ENCODE measurements around the gene NKIRAS1. TPM values are rescaled to one million over a fixed set of nuclear protein-coding genes. Genes with fewer than 3 reads are reported as not detected.

NKIRAS1 gene
- total RNA-seq, 3 donors from 2014 or later (not counting 1 experiment from before 2014, with no cell fraction given): 2.2 to 3.3 (median 2.8) TPM

DNA sequence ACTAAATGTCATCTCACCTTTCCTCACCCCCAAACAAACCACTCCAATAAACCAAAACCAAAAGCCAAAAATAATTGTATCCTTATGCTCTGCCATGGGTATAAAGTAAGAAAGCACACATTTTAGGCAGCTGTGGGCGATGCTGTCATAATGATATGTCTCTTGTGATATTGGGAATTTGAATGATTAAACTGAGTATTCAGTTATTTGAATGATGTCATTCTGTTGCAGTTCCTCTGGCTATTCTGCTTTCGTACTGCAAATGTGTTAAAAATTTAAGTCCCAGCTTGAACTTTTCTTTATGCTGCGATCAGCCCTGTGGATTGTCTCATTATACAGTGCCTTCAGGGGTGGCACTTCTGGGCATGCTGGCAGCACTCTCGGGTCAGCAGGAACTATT, 17.5 kb upstream of the NKIRAS1 start:
- H3K27ac ChIP-seq (ENCODE audit: low read length): no peak overlapping the region
- no peaks in the 10 kb centered on the region for H3K36me3 ChIP-seq (ENCODE audit: control insufficient read depth, insufficient read depth, low read length)
- 64% methylated on average over 4 of the region's 4 CpGs for WGBS (ENCODE audit: insufficient coverage)
- no peaks in the 10 kb centered on the region for H3K27me3 ChIP-seq (ENCODE audit: control insufficient read depth, insufficient read depth, low read length)
- Mint-ChIP-seq H3K27ac (no peak overlapping the region), H3K36me3 (no peaks in the 10 kb centered on the region), H3K9me3 (no peaks in the 10 kb centered on the region), H3K4me1 (peaks cover 0 to 5% of the 10 kb centered on the region in 2 donors), H3K4me3 (no peak overlapping the region), H3K27me3 (ENCODE audit: low read depth in 2 of 2) (peaks cover 5 to 11% of the 10 kb centered on the region in 2 donors)
- intact Hi-C loops (cut with micrococcal nuclease): no loop called here
- H3K4me3 ChIP-seq (ENCODE audit: low read length): no peak overlapping the region
- DNase-seq: no peak
- H3K9me3 ChIP-seq (ENCODE audit: control insufficient read depth, insufficient read depth, low read length): no peaks in the 10 kb centered on the region
- ATAC-seq: no peak
- no peaks in the 10 kb centered on the region for H3K4me1 ChIP-seq (ENCODE audit: control insufficient read depth, insufficient read depth, low read length)
- TF ChIP-seq, protein P1, sequence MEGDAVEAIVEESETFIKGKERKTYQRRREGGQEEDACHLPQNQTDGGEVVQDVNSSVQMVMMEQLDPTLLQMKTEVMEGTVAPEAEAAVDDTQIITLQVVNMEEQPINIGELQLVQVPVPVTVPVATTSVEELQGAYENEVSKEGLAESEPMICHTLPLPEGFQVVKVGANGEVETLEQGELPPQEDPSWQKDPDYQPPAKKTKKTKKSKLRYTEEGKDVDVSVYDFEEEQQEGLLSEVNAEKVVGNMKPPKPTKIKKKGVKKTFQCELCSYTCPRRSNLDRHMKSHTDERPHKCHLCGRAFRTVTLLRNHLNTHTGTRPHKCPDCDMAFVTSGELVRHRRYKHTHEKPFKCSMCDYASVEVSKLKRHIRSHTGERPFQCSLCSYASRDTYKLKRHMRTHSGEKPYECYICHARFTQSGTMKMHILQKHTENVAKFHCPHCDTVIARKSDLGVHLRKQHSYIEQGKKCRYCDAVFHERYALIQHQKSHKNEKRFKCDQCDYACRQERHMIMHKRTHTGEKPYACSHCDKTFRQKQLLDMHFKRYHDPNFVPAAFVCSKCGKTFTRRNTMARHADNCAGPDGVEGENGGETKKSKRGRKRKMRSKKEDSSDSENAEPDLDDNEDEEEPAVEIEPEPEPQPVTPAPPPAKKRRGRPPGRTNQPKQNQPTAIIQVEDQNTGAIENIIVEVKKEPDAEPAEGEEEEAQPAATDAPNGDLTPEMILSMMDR (IDR thresholded peaks at IDR 0.05): no peak

DNA sequence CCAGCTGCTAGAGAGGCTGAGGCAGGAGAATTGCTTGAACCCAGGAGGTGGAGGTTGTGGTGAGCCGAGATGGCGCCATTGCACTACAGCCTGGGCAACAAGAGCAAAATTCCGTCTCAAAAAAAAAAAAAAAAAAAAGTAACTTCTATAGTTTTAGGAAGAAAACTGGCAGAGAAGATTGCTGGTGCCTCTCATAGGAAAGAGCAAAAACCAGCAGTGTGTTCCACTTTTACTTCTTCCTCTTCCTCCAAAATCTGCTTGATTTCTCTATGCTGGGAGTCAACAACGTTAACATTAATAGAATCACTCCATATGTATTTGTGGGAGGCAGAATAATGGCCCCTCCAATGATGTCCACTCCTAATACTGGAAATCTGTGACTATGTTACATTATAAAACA, 15.8 kb upstream of the NKIRAS1 start:
- Mint-ChIP-seq H3K4me1 (peaks cover 0 to 5% of the 10 kb centered on the region in 2 donors), H3K27me3 (ENCODE audit: low read depth in 2 of 2) (peaks cover 3 to 11% of the 10 kb centered on the region in 2 donors), H3K9me3 (no peaks in the 10 kb centered on the region), H3K27ac (no peak overlapping the region), H3K36me3 (no peaks in the 10 kb centered on the region), H3K4me3 (no peak overlapping the region)
- Histone ChIP-seq H3K36me3 (ENCODE audit: control insufficient read depth, insufficient read depth, low read length) (no peaks in the 10 kb centered on the region), H3K4me1 (ENCODE audit: control insufficient read depth, insufficient read depth, low read length) (no peaks in the 10 kb centered on the region), H3K27ac (ENCODE audit: low read length) (no peak overlapping the region), H3K4me3 (ENCODE audit: low read length) (no peak overlapping the region), H3K9me3 (ENCODE audit: control insufficient read depth, insufficient read depth, low read length) (no peaks in the 10 kb centered on the region), H3K27me3 (ENCODE audit: control insufficient read depth, insufficient read depth, low read length) (no peaks in the 10 kb centered on the region)
- intact Hi-C loops (cut with micrococcal nuclease): no loop called here
- WGBS (ENCODE audit: insufficient coverage): 51% methylated on average over 2 of the region's 4 CpGs
- ATAC-seq (no peak), DNase-seq (no peak)
- TF ChIP-seq, protein P1 (IDR thresholded peaks at IDR 0.05): no peak

DNA sequence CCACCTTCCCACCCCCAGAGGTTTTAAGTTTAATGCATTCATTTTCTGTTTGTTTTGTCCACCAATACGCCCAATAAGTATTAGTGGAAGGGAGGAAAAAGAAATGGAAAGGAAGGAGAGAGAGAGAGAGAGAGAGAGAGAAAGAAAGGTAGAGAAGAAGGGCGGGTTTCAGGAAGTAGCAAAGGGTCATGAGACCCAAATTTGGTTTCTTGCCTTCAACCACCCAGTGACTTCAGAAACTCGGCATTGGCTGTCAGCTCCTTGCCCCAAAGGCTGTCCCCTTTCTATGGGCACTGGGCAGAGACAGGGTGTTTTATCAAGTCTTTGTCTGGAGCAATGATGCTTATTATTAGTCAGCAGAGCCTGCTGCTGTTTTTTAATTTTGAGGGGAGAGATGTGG, 14.8 kb upstream of the NKIRAS1 start:
- intact Hi-C loops (cut with micrococcal nuclease): no loop called here
- Histone ChIP-seq H3K27ac (ENCODE audit: low read length) (no peak overlapping the region), H3K9me3 (ENCODE audit: control insufficient read depth, insufficient read depth, low read length) (no peaks in the 10 kb centered on the region), H3K4me3 (ENCODE audit: low read length) (no peak overlapping the region), H3K36me3 (ENCODE audit: control insufficient read depth, insufficient read depth, low read length) (no peaks in the 10 kb centered on the region), H3K4me1 (ENCODE audit: control insufficient read depth, insufficient read depth, low read length) (no peaks in the 10 kb centered on the region), H3K27me3 (ENCODE audit: control insufficient read depth, insufficient read depth, low read length) (no peaks in the 10 kb centered on the region)
- 49% methylated on average over 3 of the region's 3 CpGs for WGBS (ENCODE audit: insufficient coverage)
- H3K4me1 Mint-ChIP-seq: peaks cover 0 to 5% of the 10 kb centered on the region in 2 donors
- H3K9me3 Mint-ChIP-seq: no peaks in the 10 kb centered on the region
- DNase-seq (no peak), ATAC-seq (no peak)
- H3K27ac Mint-ChIP-seq: no peak overlapping the region
- H3K4me3 Mint-ChIP-seq: no peak overlapping the region
- no peaks in the 10 kb centered on the region for H3K36me3 Mint-ChIP-seq
- peaks cover 0 to 1% of the 10 kb centered on the region in 2 donors for H3K27me3 Mint-ChIP-seq (ENCODE audit: low read depth in 2 of 2)
- TF ChIP-seq, protein P1 (IDR thresholded peaks at IDR 0.05): no peak

DNA sequence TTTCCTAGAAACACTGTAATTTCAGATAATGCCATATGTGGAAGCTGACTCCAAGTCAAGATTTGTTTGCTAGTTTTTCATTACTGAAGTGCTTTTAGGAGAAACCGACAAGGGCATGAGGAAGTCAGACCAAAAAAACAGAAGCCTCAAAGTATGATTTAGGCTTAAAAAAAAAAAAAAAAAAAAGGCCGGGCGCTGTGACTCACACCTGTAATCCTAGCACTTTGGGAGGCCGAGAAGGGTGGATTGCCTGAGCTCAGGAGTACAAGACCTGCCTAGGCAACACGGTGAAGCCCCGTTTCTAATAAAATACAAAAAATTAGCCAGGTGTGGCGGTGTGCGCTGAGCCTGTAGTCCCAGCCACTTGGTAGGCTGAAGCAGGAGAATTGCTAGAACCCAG, 11.7 kb upstream of the NKIRAS1 start:
- intact Hi-C loops (cut with micrococcal nuclease): no loop called here
- no peaks in the 10 kb centered on the region for H3K27me3 ChIP-seq (ENCODE audit: control insufficient read depth, insufficient read depth, low read length)
- Mint-ChIP-seq H3K36me3 (no peaks in the 10 kb centered on the region), H3K4me1 (peaks cover 0 to 5% of the 10 kb centered on the region in 2 donors), H3K27ac (no peak overlapping the region), H3K9me3 (no peaks in the 10 kb centered on the region), H3K27me3 (ENCODE audit: low read depth in 2 of 2) (no peaks in the 10 kb centered on the region), H3K4me3 (no peak overlapping the region)
- no peaks in the 10 kb centered on the region for H3K36me3 ChIP-seq (ENCODE audit: control insufficient read depth, insufficient read depth, low read length)
- DNase-seq (no peak), ATAC-seq (no peak)
- no peaks in the 10 kb centered on the region for H3K9me3 ChIP-seq (ENCODE audit: control insufficient read depth, insufficient read depth, low read length)
- H3K4me1 ChIP-seq (ENCODE audit: control insufficient read depth, insufficient read depth, low read length): no peaks in the 10 kb centered on the region
- TF ChIP-seq, protein P1 (IDR thresholded peaks at IDR 0.05): no peak
- H3K4me3 ChIP-seq (ENCODE audit: low read length): no peak overlapping the region
- 33% methylated on average over 8 of the region's 8 CpGs for WGBS (ENCODE audit: insufficient coverage)
- H3K27ac ChIP-seq (ENCODE audit: low read length): no peak overlapping the region
